GM23248 (cell line): ENCODE measurements around the gene EFCAB5. TPM values are rescaled to one million over a fixed set of nuclear protein-coding genes. Genes with fewer than 3 reads are reported as not detected.
"Not testable (repeated sequence)": the region's sequence is repeated elsewhere in the genome, so short reads cannot be mapped to it uniquely, and the experiment has no call there.

Experiments used
- DNase-seq: peaks from one replicate; pipeline ENCODE4 v3.0.0-alpha.2; 2015
- H2AFZ ChIP-seq: fragments of 200-600 bp; sonication (generic); 2 replicates; pipeline ENCODE4 v1.6.1; 2016; ENCODE audit warnings: antibody characterized with exemption
- H3F3A ChIP-seq: fragments of 200-600 bp; sonication (generic); 2 replicates; pipeline ENCODE4 v1.6.1; 2016; ENCODE audit warnings: mild to moderate bottlenecking, antibody characterized with exemption, mixed run types; ENCODE audit not compliant: insufficient read depth
- H3K27ac ChIP-seq: fragments of 200-600 bp; sonication (generic); 2 replicates; pipeline ENCODE4 v1.5.1; 2016; ENCODE audit warnings: mild to moderate bottlenecking
- H3K27me3 ChIP-seq: fragments of 200-600 bp; sonication (generic); replicated peaks from 2 replicates; pipeline ENCODE4 v1.6.1; 2016; ENCODE audit warnings: mild to moderate bottlenecking; ENCODE audit not compliant: insufficient read depth
- H3K36me3 ChIP-seq: fragments of 200-600 bp; sonication (generic); 2 replicates; pipeline ENCODE4 v1.6.1; 2016; ENCODE audit warnings: low read depth, mild to moderate bottlenecking
- H3K4me1 ChIP-seq: fragments of 200-600 bp; sonication (generic); 2 replicates; pipeline ENCODE4 v1.6.1; 2016; ENCODE audit warnings: mild to moderate bottlenecking; ENCODE audit not compliant: insufficient read depth
- H3K4me2 ChIP-seq: fragments of 200-600 bp; sonication (generic); one replicate; pipeline ENCODE4 v1.6.1; 2016; ENCODE audit warnings: mild to moderate bottlenecking; ENCODE audit not compliant: unreplicated experiment
- H3K4me3 ChIP-seq: fragments of 200-600 bp; sonication (generic); 2 replicates; pipeline ENCODE4 v1.5.1; 2016; ENCODE audit warnings: mild to moderate bottlenecking
- H3K79me2 ChIP-seq: fragments of 200-600 bp; sonication (generic); 2 replicates; pipeline ENCODE4 v1.6.1; 2016; ENCODE audit warnings: mild to moderate bottlenecking; ENCODE audit not compliant: insufficient read depth
- H3K9ac ChIP-seq: fragments of 200-600 bp; sonication (generic); 2 replicates; pipeline ENCODE4 v1.6.1; 2016; ENCODE audit warnings: mild to moderate bottlenecking
- H3K9me2 ChIP-seq: fragments of 200-600 bp; sonication (generic); 2 replicates; pipeline ENCODE4 v1.6.1; 2016; ENCODE audit warnings: mixed run types, mild to moderate bottlenecking, moderate library complexity; ENCODE audit not compliant: insufficient read depth
- H3K9me3 ChIP-seq: fragments of 200-600 bp; sonication (generic); one replicate; pipeline ENCODE4 v1.6.1; 2017; ENCODE audit warnings: low read depth
- H4K20me1 ChIP-seq: fragments of 200-600 bp; sonication (generic); 2 replicates; pipeline ENCODE4 v1.6.0; 2016; ENCODE audit not compliant: insufficient read depth
- EZH2 ChIP-seq: fragments of 200-600 bp; sonication (generic); IDR thresholded peaks from 2 replicates; pipeline ENCODE4 v1.6.1; 2018; ENCODE audit warnings: antibody characterized with exemption, mild to moderate bottlenecking; ENCODE audit not compliant: insufficient read depth, poor library complexity, severe bottlenecking
- EZH2phosphoT487 ChIP-seq: fragments of 200-600 bp; sonication (generic); IDR thresholded peaks from 2 replicates; pipeline ENCODE4 v1.6.1; 2018; ENCODE audit warnings: antibody characterized with exemption, moderate library complexity, mild to moderate bottlenecking, low read depth; ENCODE audit not compliant: insufficient read depth
- WGBS, 2 experiments: methylation state at CpG; one replicate each; pipeline ENCODE4 v1.1.6; 2015 to 2017; ENCODE audit warnings: low lambda C conversion rate in 2 of 2, low coverage in 1 of 2; ENCODE audit errors: missing lambda C conversion rate in 2 of 2; 5-methylcytosine and 5-hydroxymethylcytosine counted together
- in situ Hi-C: fragments of 300-500 bp; cut with MboI; formaldehyde crosslinking; loops from 2 replicates; pipeline ENCODE4 v1.15.0; 2020
- polyA plus RNA-seq: library from polyadenylated mRNA; unstranded; fragments of >200 nt; fragmentation: Nextera tagmentation; extraction: Ambion mirVana; gene quantifications from 2 replicates; pipeline ENCODE4 v1.2.1, GENCODE V29; 2016
- total RNA-seq: library from RNA; depleted of rRNA; stranded (reverse); fragments of >200 nt; shearing (Covaris generic); gene quantifications from 2 replicates; pipeline ENCODE4 v1.2.3, GENCODE V29; 2014; rRNA removed

EFCAB5 gene
- total RNA-seq = not detected in 2 replicates
- polyA plus RNA-seq = 0.41 and 0.62 TPM in 2 replicates

GRCh38 chr17:29941334-29941733 is at the start of gene EFCAB5:
TSS of gene EFCAB5 (plus strand) at chr17:29941634. CDS start at chr17:29941797, 163 bp downstream.
- in situ Hi-C loops = no loop called here
- DNase-seq = no peak
- no peaks in the 10 kb centered on the region for H3K27me3 ChIP-seq

DNA sequence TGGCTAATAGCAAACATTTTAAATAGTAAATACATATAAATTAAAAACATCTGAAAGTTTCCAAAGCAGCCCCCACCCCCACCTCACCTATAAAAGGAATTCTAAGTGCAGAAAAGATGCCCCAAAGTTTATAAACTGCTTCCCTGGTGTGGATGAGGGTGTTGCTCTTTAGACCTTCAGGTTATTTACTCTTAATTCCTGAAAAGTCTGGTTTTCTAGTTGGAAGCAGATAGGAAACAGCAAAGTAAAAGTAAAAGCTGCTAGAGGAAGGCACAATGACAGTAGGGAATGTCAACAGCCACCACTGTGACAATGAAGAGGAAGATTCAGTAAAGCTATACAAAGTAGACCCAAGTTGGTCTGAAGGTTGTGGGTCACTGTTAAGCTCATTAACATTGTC is 49.2 kb upstream of the EFCAB5 start:
- Histone ChIP-seq H3F3A (no peaks in the 10 kb centered on the region), H3K4me3 (no peak overlapping the region), H3K9me2 (no peaks in the 10 kb centered on the region), H2AFZ (no peak overlapping the region), H3K27ac (no peak overlapping the region), H3K4me2 (no peak overlapping the region), H3K9ac (no peak overlapping the region), H3K36me3 (no peaks in the 10 kb centered on the region), H3K79me2 (peaks cover 58% of the 10 kb centered on the region), H3K27me3 (no peaks in the 10 kb centered on the region), H3K9me3 (no peaks in the 10 kb centered on the region), H3K4me1 (no peaks in the 10 kb centered on the region), H4K20me1 (no peaks in the 10 kb centered on the region)
- no peak for TF ChIP-seq EZH2
- TF ChIP-seq EZH2phosphoT487 = no peak
- no peak for DNase-seq
- in situ Hi-C loops = no loop called here

More at GRCh38 chr17:29941334-29941733, at the start of gene EFCAB5:
- no peak for TF ChIP-seq EZH2phosphoT487
- TF ChIP-seq EZH2 = no peak
- no peak within 1 kb of the TSS for H2AFZ ChIP-seq
- H3K4me2 ChIP-seq = no peak within 1 kb of the TSS
- WGBS, 2 experiments = 93 to 95% methylated on average over 1 of the region's 1 CpG
- no peak within 1 kb of the TSS for H3K9ac ChIP-seq
- H3K9me3 ChIP-seq = no peaks in the 10 kb centered on the region
- no peaks in the 10 kb centered on the region for H3K36me3 ChIP-seq
- H3K4me1 ChIP-seq = no peaks in the 10 kb centered on the region
- H3K9me2 ChIP-seq = no peaks in the 10 kb centered on the region
- no peak within 1 kb of the TSS for H3K4me3 ChIP-seq
- H3F3A ChIP-seq = no peaks in the 10 kb centered on the region
- no peaks in the 10 kb centered on the region for H3K79me2 ChIP-seq
- no peak within 1 kb of the TSS for H3K27ac ChIP-seq
- H4K20me1 ChIP-seq = no peaks in the 10 kb centered on the region

DNA sequence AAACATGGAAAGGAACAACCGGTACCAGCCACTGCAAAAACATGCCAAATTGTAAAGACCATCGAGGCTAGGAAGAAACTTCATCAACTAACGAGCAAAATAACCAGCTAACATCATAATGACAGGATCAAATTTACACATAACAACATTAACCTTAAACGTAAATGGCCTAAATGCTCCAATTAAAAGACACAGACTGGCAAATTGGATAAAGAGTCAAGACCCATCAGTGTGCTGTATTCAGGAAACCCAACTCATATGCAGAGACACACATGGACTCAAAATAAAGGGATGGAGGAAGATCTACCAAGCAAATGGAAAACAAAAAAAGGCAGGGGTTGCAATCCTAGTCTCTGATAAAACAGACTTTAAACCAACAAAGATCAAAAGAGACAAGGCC is 44.3 kb upstream of the EFCAB5 start:
- H3K9me3 ChIP-seq, H3K27me3 ChIP-seq, H3K9me2 ChIP-seq, H3K4me3 ChIP-seq, H3F3A ChIP-seq, H2AFZ ChIP-seq, in situ Hi-C loops, H4K20me1 ChIP-seq, H3K36me3 ChIP-seq, DNase-seq, H3K4me1 ChIP-seq, H3K27ac ChIP-seq, H3K9ac ChIP-seq, H3K4me2 ChIP-seq: not testable (repeated sequence)
- H3K79me2 ChIP-seq = peaks cover 38% of the 10 kb centered on the region
- WGBS, 2 experiments = 92 to 93% methylated on average over 4 of the region's 4 CpGs

GRCh38 chr17:29903471-29903870 is 38.0 kb upstream of the EFCAB5 start:
- H3K27ac ChIP-seq = no peak overlapping the region
- H3K9me2 ChIP-seq = no peaks in the 10 kb centered on the region
- no peak overlapping the region for H2AFZ ChIP-seq
- no peaks in the 10 kb centered on the region for H3K36me3 ChIP-seq
- peaks cover 79% of the 10 kb centered on the region for H3K79me2 ChIP-seq
- H4K20me1 ChIP-seq = no peaks in the 10 kb centered on the region
- H3K4me2 ChIP-seq = no peak overlapping the region
- TF ChIP-seq EZH2 = no peak
- no peak for TF ChIP-seq EZH2phosphoT487
- 98 to 99% methylated on average over 2 of the region's 2 CpGs for WGBS, 2 experiments
- no peaks in the 10 kb centered on the region for H3K27me3 ChIP-seq
- DNase-seq = no peak
- H3K4me3 ChIP-seq = no peak overlapping the region
- H3F3A ChIP-seq = no peaks in the 10 kb centered on the region
- in situ Hi-C loops = no loop called here
- H3K4me1 ChIP-seq = no peaks in the 10 kb centered on the region
- H3K9ac ChIP-seq = no peak overlapping the region
- H3K9me3 ChIP-seq = peaks cover 3% of the 10 kb centered on the region
